HepG2 (cell line): Measurements from ENCODE around the gene GDA. TPM values are rescaled to one million over a fixed set of nuclear protein-coding genes. Genes with fewer than 3 reads are reported as not detected.

Experiments
- AGO1 ChIP-seq: fragments of 200-400 bp; formaldehyde crosslinking; IDR thresholded peaks from 2 replicates; pipeline ENCODE4 v1.6.1; 2017; ENCODE audit warnings: mild to moderate bottlenecking, low read depth, low read length, moderate library complexity; ENCODE audit not compliant: poor library complexity, severe bottlenecking
- ARID4A ChIP-seq: sonication (generic); formaldehyde crosslinking; IDR thresholded peaks from 2 replicates; pipeline ENCODE4 v1.5.0; 2020; ENCODE audit warnings: mild to moderate bottlenecking, missing genetic modification reagents, borderline replicate concordance
- CEBPB ChIP-seq: IDR thresholded peaks from 2 replicates; pipeline ENCODE4 v1.6.1; 2011; ENCODE audit warnings: low read depth, low read length, improper control_type of control experiment, borderline replicate concordance
- HDAC1 ChIP-seq: sonication (generic); formaldehyde crosslinking; IDR thresholded peaks from 2 replicates; pipeline ENCODE4 v1.5.1; 2020; ENCODE audit warnings: mild to moderate bottlenecking, missing genetic modification reagents
- HNF4A ChIP-seq: sonication (generic); formaldehyde crosslinking; IDR thresholded peaks from 2 replicates; pipeline ENCODE4 v1.4.0; 2020; ENCODE audit warnings: missing genetic modification reagents
- SCMH1 ChIP-seq: sonication (generic); formaldehyde crosslinking; IDR thresholded peaks from 2 replicates; pipeline ENCODE4 v1.9.0; 2021; ENCODE audit warnings: missing genetic modification reagents, mild to moderate bottlenecking, borderline replicate concordance
- TEF ChIP-seq: sonication (generic); formaldehyde crosslinking; IDR thresholded peaks from 2 replicates; pipeline ENCODE4 v1.5.0; 2020; ENCODE audit warnings: missing genetic modification reagents
- ZBTB21 ChIP-seq: sonication (generic); formaldehyde crosslinking; IDR thresholded peaks from 2 replicates; pipeline ENCODE4 v1.4.0; 2020; ENCODE audit warnings: missing genetic modification reagents
- ZFP37 ChIP-seq: sonication (generic); formaldehyde crosslinking; IDR thresholded peaks from 2 replicates; pipeline ENCODE4 v1.4.0; 2020; ENCODE audit warnings: missing genetic modification reagents, borderline replicate concordance
- ZNF235 ChIP-seq: sonication (generic); formaldehyde crosslinking; IDR thresholded peaks from 2 replicates; pipeline ENCODE4 v1.8.1; 2023; ENCODE audit warnings: mild to moderate bottlenecking, missing genetic modification reagents, borderline replicate concordance
- ZNF30 ChIP-seq: sonication (generic); formaldehyde crosslinking; IDR thresholded peaks from 2 replicates; pipeline ENCODE4 v1.5.0; 2020; ENCODE audit warnings: mild to moderate bottlenecking, missing genetic modification reagents
- ZNF644 ChIP-seq: IDR thresholded peaks from 2 replicates; pipeline ENCODE4 v1.6.1; 2016; ENCODE audit warnings: low read depth
- polyA plus RNA-seq, 8 experiments: library from polyadenylated mRNA; depleted of rRNA in 3 of 8; stranded (reverse) in 7 of 8; unstranded in 1 of 8; fragments of >200 nt; fragmentation: Illumina TruSeq in 4 of 8; extraction: Trizol in 4 of 8; gene quantifications; 2 replicates each; pipeline versions ENCODE4 v1.2.1 to v1.2.3, GENCODE V29; 2011 to 2016; ENCODE audit warnings: low read depth in 4 of 8, missing spikeins in 1 of 8, mixed read lengths in 1 of 8; ENCODE audit not compliant: insufficient read depth in 1 of 8
- total RNA-seq, 5 experiments: library from RNA; depleted of rRNA; stranded (reverse); fragments of >200 nt; fragmentation: Illumina TruSeq; extraction: Trizol; gene quantifications; 2 replicates each; pipeline ENCODE4 v1.2.3, GENCODE V29; 2016; ENCODE audit warnings: low read depth in 1 of 5
- TF ChIP-seq, protein P1 (sequence below): IDR thresholded peaks from 2 replicates; pipeline ENCODE4 v1.6.1; 2016; ENCODE audit warnings: low read depth
- TF ChIP-seq, protein P2 (sequence below): fragments of 450-650 bp; IDR thresholded peaks from 2 replicates; pipeline ENCODE4 v1.6.1; 2017
- TF ChIP-seq, protein P3 (sequence below): sonication (generic); formaldehyde crosslinking; IDR thresholded peaks from 2 replicates; pipeline ENCODE4 v1.8.1; 2022; ENCODE audit warnings: mild to moderate bottlenecking, missing genetic modification reagents
- TF ChIP-seq, protein P4 (sequence below), 2 experiments: IDR thresholded peaks; 2 replicates each; pipeline ENCODE4 v1.6.1; 2011 to 2012; ENCODE audit warnings: low read length in 2 of 2, borderline replicate concordance in 1 of 2, low read depth in 1 of 2, mild to moderate bottlenecking in 1 of 2, moderate library complexity in 1 of 2

The GDA gene
- total and polyA plus RNA-seq, 2 of the 13 experiments (the other 11 are each of a cell fraction or from before 2014, with no cell fraction given) = 0.15 to 0.99 TPM

DNA sequence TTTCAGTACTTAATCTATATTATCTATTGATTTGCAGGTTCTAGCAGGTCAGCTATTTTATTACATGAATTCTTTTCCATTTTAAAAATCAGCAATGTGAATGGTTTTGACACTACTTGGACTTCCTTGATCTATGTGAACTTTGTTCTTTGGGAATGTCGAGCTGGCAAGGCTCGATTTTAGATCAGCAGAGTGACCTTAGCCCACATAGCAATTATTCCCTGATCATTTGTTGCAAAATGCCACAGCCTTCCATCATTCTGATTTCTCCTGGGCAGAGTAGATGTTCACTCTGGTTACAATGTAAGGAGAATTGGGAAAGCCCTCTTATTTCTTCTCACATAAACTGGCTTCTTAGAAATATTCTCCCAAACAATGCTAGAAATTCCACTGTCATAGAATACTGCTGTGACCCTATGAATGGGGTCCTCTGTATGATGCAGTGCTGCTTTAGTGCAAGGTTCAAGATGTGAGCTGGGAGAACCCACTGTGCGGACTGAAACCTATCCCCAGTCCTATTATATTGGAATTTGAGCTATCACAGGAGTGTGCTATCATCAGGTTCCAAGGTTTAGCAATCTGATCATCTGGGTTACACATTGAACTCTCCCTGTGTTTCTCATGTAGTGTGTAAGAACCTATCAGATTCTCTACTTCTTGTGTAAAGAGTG lies 15.7 kb upstream of the GDA start (continued):
- no peak for TF ChIP-seq CEBPB
- TF ChIP-seq, protein P1, sequence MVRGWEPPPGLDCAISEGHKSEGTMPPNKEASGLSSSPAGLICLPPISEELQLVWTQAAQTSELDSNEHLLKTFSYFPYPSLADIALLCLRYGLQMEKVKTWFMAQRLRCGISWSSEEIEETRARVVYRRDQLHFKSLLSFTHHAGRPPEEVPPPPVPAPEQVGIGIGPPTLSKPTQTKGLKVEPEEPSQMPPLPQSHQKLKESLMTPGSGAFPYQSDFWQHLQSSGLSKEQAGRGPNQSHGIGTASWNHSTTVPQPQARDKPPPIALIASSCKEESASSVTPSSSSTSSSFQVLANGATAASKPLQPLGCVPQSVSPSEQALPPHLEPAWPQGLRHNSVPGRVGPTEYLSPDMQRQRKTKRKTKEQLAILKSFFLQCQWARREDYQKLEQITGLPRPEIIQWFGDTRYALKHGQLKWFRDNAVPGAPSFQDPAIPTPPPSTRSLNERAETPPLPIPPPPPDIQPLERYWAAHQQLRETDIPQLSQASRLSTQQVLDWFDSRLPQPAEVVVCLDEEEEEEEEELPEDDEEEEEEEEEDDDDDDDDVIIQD = 0 out of 2 replicates have a peak, but pooled peaks have one; percentile 32
- no peak for TF ChIP-seq ZNF30
- TF ChIP-seq ZBTB21 (CRISPR knock-in tag) = peak; percentile 34; the same call in 1 of the 2 replicates
- no peak for TF ChIP-seq SCMH1 (CRISPR knock-in tag)
- TF ChIP-seq TEF (CRISPR knock-in tag) = no peak
- TF ChIP-seq, protein P2, sequence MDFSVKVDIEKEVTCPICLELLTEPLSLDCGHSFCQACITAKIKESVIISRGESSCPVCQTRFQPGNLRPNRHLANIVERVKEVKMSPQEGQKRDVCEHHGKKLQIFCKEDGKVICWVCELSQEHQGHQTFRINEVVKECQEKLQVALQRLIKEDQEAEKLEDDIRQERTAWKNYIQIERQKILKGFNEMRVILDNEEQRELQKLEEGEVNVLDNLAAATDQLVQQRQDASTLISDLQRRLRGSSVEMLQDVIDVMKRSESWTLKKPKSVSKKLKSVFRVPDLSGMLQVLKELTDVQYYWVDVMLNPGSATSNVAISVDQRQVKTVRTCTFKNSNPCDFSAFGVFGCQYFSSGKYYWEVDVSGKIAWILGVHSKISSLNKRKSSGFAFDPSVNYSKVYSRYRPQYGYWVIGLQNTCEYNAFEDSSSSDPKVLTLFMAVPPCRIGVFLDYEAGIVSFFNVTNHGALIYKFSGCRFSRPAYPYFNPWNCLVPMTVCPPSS = no peak
- TF ChIP-seq, protein P3, sequence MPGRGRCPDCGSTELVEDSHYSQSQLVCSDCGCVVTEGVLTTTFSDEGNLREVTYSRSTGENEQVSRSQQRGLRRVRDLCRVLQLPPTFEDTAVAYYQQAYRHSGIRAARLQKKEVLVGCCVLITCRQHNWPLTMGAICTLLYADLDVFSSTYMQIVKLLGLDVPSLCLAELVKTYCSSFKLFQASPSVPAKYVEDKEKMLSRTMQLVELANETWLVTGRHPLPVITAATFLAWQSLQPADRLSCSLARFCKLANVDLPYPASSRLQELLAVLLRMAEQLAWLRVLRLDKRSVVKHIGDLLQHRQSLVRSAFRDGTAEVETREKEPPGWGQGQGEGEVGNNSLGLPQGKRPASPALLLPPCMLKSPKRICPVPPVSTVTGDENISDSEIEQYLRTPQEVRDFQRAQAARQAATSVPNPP (CRISPR knock-in tag) = no peak
- TF ChIP-seq ARID4A (CRISPR knock-in tag) = no peak
- no peak for TF ChIP-seq ZFP37 (CRISPR knock-in tag)
- no peak for TF ChIP-seq ZNF235 (CRISPR knock-in tag)
- peak; percentile 45 for TF ChIP-seq HNF4A (CRISPR knock-in tag)
- TF ChIP-seq AGO1 = no peak
- TF ChIP-seq ZNF644 (CRISPR knock-in tag) = no peak
- no peak for TF ChIP-seq HDAC1
- TF ChIP-seq, protein P4, sequence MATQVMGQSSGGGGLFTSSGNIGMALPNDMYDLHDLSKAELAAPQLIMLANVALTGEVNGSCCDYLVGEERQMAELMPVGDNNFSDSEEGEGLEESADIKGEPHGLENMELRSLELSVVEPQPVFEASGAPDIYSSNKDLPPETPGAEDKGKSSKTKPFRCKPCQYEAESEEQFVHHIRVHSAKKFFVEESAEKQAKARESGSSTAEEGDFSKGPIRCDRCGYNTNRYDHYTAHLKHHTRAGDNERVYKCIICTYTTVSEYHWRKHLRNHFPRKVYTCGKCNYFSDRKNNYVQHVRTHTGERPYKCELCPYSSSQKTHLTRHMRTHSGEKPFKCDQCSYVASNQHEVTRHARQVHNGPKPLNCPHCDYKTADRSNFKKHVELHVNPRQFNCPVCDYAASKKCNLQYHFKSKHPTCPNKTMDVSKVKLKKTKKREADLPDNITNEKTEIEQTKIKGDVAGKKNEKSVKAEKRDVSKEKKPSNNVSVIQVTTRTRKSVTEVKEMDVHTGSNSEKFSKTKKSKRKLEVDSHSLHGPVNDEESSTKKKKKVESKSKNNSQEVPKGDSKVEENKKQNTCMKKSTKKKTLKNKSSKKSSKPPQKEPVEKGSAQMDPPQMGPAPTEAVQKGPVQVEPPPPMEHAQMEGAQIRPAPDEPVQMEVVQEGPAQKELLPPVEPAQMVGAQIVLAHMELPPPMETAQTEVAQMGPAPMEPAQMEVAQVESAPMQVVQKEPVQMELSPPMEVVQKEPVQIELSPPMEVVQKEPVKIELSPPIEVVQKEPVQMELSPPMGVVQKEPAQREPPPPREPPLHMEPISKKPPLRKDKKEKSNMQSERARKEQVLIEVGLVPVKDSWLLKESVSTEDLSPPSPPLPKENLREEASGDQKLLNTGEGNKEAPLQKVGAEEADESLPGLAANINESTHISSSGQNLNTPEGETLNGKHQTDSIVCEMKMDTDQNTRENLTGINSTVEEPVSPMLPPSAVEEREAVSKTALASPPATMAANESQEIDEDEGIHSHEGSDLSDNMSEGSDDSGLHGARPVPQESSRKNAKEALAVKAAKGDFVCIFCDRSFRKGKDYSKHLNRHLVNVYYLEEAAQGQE (IDR thresholded peaks at IDR 0.05; ENCODE audit: borderline replicate concordance in 1 of 2, low read depth in 1 of 2, low read length in 2 of 2) = no peak
